ENCODE measurements around the gene IMMP2L. TPM values are rescaled to one million over a fixed set of nuclear protein-coding genes. Genes with fewer than 3 reads are reported as not detected.
"Not testable (repeated sequence)": the region's sequence is repeated elsewhere in the genome, so short reads cannot be mapped to it uniquely, and the experiment has no call there.

Gene IMMP2L
- total RNA-seq, 2 experiments from 2014 or later, result 14.7 to 15.1 TPM

- CTCF ChIA-PET, result no interaction called here
- POLR2A ChIA-PET, result no interaction called here
Observed at GRCh38 chr7:111290419-111290818, 271.9 kb downstream of the IMMP2L start.

GRCh38 chr7:111288441-111288840, 273.9 kb downstream of the IMMP2L start:
- POLR2A ChIA-PET, CTCF ChIA-PET: not testable (repeated sequence)

GRCh38 chr7:111282626-111283025, 279.7 kb downstream of the IMMP2L start:
- ChIA-PET POLR2A (no interaction called here), CTCF (no interaction called here)

- POLR2A ChIA-PET, result no interaction called here
- CTCF ChIA-PET, result no interaction called here
Observed at GRCh38 chr7:111274857-111275256, 287.4 kb downstream of the IMMP2L start.

- CTCF ChIA-PET, result no interaction called here
- POLR2A ChIA-PET, result no interaction called here
Observed at GRCh38 chr7:111272092-111272491, 290.2 kb downstream of the IMMP2L start.

GRCh38 chr7:111270794-111271193, 291.5 kb downstream of the IMMP2L start:
- POLR2A ChIA-PET, CTCF ChIA-PET: not testable (repeated sequence)

- ChIA-PET POLR2A (no interaction called here), CTCF (no interaction called here)
Observed at GRCh38 chr7:111268941-111269340, 293.4 kb downstream of the IMMP2L start.

- CTCF ChIA-PET, result no interaction called here
- POLR2A ChIA-PET, result no interaction called here
Observed at GRCh38 chr7:111266613-111267012, 295.7 kb downstream of the IMMP2L start.

GRCh38 chr7:111265394-111265793, 296.9 kb downstream of the IMMP2L start:
- ChIA-PET CTCF (no interaction called here), POLR2A (no interaction called here)

- POLR2A ChIA-PET, result no interaction called here
- CTCF ChIA-PET, result no interaction called here
Observed at GRCh38 chr7:111264981-111265380, 297.3 kb downstream of the IMMP2L start.

GRCh38 chr7:111264111-111264868, 298.0 kb downstream of the IMMP2L start:
- ChIA-PET CTCF (no interaction called here), POLR2A (no interaction called here)

- POLR2A ChIA-PET, result no interaction called here
- CTCF ChIA-PET, result no interaction called here
Observed at GRCh38 chr7:111262293-111263116, 299.8 kb downstream of the IMMP2L start.

GRCh38 chr7:111261496-111261895, 300.8 kb downstream of the IMMP2L start:
- POLR2A ChIA-PET, result no interaction called here

GRCh38 chr7:111259991-111260390, 302.3 kb downstream of the IMMP2L start:
- ChIA-PET CTCF (no interaction called here), POLR2A (no interaction called here)

More at GRCh38 chr7:111261496-111261895, 300.8 kb downstream of the IMMP2L start:
- CTCF ChIA-PET, result no interaction called here

GRCh38 chr7:111256391-111256790, 305.9 kb downstream of the IMMP2L start:
- ChIA-PET POLR2A (no interaction called here), CTCF (no interaction called here)

- POLR2A ChIA-PET, result no interaction called here
- CTCF ChIA-PET, result no interaction called here
Observed at GRCh38 chr7:111255576-111255975, 306.7 kb downstream of the IMMP2L start.

- CTCF ChIA-PET, result not testable (repeated sequence)
Observed at GRCh38 chr7:111251365-111251764, 310.9 kb downstream of the IMMP2L start.

GRCh38 chr7:111249807-111250206, 312.5 kb downstream of the IMMP2L start:
- CTCF ChIA-PET, POLR2A ChIA-PET: not testable (repeated sequence)

More at GRCh38 chr7:111251365-111251764, 310.9 kb downstream of the IMMP2L start:
- POLR2A ChIA-PET, result not testable (repeated sequence)

- ChIA-PET CTCF (no interaction called here), POLR2A (no interaction called here)
Observed at GRCh38 chr7:111242141-111242755, 320.0 kb downstream of the IMMP2L start.

- CTCF ChIA-PET, result interaction anchor here (0.6 kb wide), 1 partner anchor 394 kb away, joined by 3 read pairs; no protein-coding TSS in a partner anchor
- POLR2A ChIA-PET, result no interaction called here
Observed at GRCh38 chr7:111240371-111240770, 321.9 kb downstream of the IMMP2L start.

GRCh38 chr7:111239437-111239836, 322.9 kb downstream of the IMMP2L start:
- ChIA-PET CTCF (no interaction called here), POLR2A (no interaction called here)

Measured in activated CD8-positive, alpha-beta memory T cell treated with anti-CD3 and anti-CD28 coated beads for 36 hours (primary cell).